H1 (cell line): ENCODE measurements around the gene RAB3C. TPM values are rescaled to one million over a fixed set of nuclear protein-coding genes. Genes with fewer than 3 reads are reported as not detected.

Experiments used
- ATF3 ChIP-seq: IDR thresholded peaks from 2 replicates; pipeline ENCODE4 v1.6.1; 2011; ENCODE audit warnings: low read depth, mild to moderate bottlenecking, low read length; ENCODE audit not compliant: insufficient read depth
- EZH2 ChIP-seq: fragments of 200-600 bp; sonication (generic); IDR thresholded peaks from 2 replicates; pipeline ENCODE4 v1.7.1; 2012; ENCODE audit warnings: low read depth, mild to moderate bottlenecking, moderate library complexity, low read length, inconsistent platforms; ENCODE audit not compliant: severe bottlenecking
- JUN ChIP-seq: IDR thresholded peaks from 2 replicates; pipeline ENCODE4 v1.6.1; 2011; ENCODE audit warnings: low read depth, mild to moderate bottlenecking, improper control_type of control experiment, low read length
- NANOG ChIP-seq: IDR thresholded peaks from 2 replicates; pipeline ENCODE4 v1.6.1; 2011; ENCODE audit warnings: low read length, low read depth, mild to moderate bottlenecking, inconsistent platforms; ENCODE audit not compliant: insufficient read depth, poor library complexity, severe bottlenecking
- PHF8 ChIP-seq: fragments of 200-600 bp; sonication (generic); conservative IDR thresholded peaks from 2 replicates; pipeline ENCODE4 v1.7.1; 2012; ENCODE audit warnings: low read depth, mild to moderate bottlenecking, inconsistent platforms, low read length, moderate library complexity
- SIRT6 ChIP-seq: IDR thresholded peaks from one replicate; pipeline ENCODE4 v1.7.1; 2012; ENCODE audit warnings: low read length, inconsistent platforms
- SUZ12 ChIP-seq: fragments of 200-600 bp; sonication (generic); IDR thresholded peaks from 2 replicates; pipeline ENCODE4 v1.6.1; 2012; ENCODE audit warnings: mild to moderate bottlenecking, inconsistent platforms, low read length, moderate library complexity, mixed read lengths
- TCF12 ChIP-seq: IDR thresholded peaks from 2 replicates; pipeline ENCODE4 v1.6.1; 2011; ENCODE audit warnings: low read depth, mild to moderate bottlenecking, low read length
- polyA plus RNA-seq, 7 experiments: library from polyadenylated mRNA; depleted of rRNA in 3 of 7; stranded (reverse) in 5 of 7; unstranded in 2 of 7; fragments of >200 nt in 5 of 7; fragments of 200-250 nt in 2 of 7; gene quantifications; 1 replicate in 5 of 7; 2 replicates in 1 of 7; 4 replicates in 1 of 7; pipeline versions ENCODE4 v1.2.1 to v1.2.3, GENCODE V29; 2011 to 2013; ENCODE audit warnings: missing spikeins in 2 of 7, mixed read lengths in 2 of 7
- total RNA-seq: library from RNA; stranded (reverse); fragmentation: NEBNext Ultra II Directional; extraction: Animal tissue kit (Norgen Biotek cat#: 25700); gene quantifications from 2 replicates; pipeline ENCODE4 v1.2.1, GENCODE V29; 2021

Gene RAB3C
- total and polyA plus RNA-seq, 2 of the 8 experiments (the other 6 are each of a cell fraction or from before 2014, with no cell fraction given): 14.7 to 18.3 TPM

GRCh38 chr5:58751222-58751837 is 168.5 kb downstream of the RAB3C start (continued):
- TF ChIP-seq SUZ12 (no peak), ATF3 (no peak), EZH2 (no peak), NANOG (no peak), PHF8 (no peak), SIRT6 (no peak), TCF12 (no peak), JUN (no peak)
